ENCODE data around the gene SPG7. TPM values are rescaled to one million over a fixed set of nuclear protein-coding genes. Genes with fewer than 3 reads are reported as not detected.

SPG7 gene
- total RNA-seq, 1 donor from 2014 or later: 116 TPM

- intact Hi-C loops (cut with micrococcal nuclease): loop anchor here (5.0 kb wide), 1 partner anchor 190 kb away; no protein-coding TSS in a partner anchor
These were observed 879 bp upstream of the SPG7 start for GRCh38 chr16:89507214-89507833.

- intact Hi-C loops (cut with micrococcal nuclease): no loop called here
These were observed 2.3 kb downstream of the SPG7 start for GRCh38 chr16:89510526-89510925.

- intact Hi-C loops (cut with micrococcal nuclease): no loop called here
These were observed 3.2 kb downstream of the SPG7 start for GRCh38 chr16:89511374-89511773.

- intact Hi-C loops (cut with micrococcal nuclease): no loop called here
These were observed 4.2 kb downstream of the SPG7 start for GRCh38 chr16:89512453-89512852.

- intact Hi-C loops (cut with micrococcal nuclease): no loop called here
These were observed 8.9 kb downstream of the SPG7 start for GRCh38 chr16:89517128-89517527.

GRCh38 chr16:89519881-89520280, 11.7 kb downstream of the SPG7 start:
- intact Hi-C loops (cut with micrococcal nuclease): no loop called here

GRCh38 chr16:89522287-89522686, 14.1 kb downstream of the SPG7 start:
- intact Hi-C loops (cut with micrococcal nuclease): no loop called here

- intact Hi-C loops (cut with micrococcal nuclease): no loop called here
These were observed 15.6 kb downstream of the SPG7 start for GRCh38 chr16:89523680-89524344.

GRCh38 chr16:89525146-89525913, 17.1 kb downstream of the SPG7 start:
- intact Hi-C loops (cut with micrococcal nuclease): no loop called here

GRCh38 chr16:89529097-89529496, 20.9 kb downstream of the SPG7 start:
- intact Hi-C loops (cut with micrococcal nuclease): no loop called here

GRCh38 chr16:89530401-89531381, 22.5 kb downstream of the SPG7 start:
- intact Hi-C loops (cut with micrococcal nuclease): no loop called here

- intact Hi-C loops (cut with micrococcal nuclease): no loop called here
These were observed 23.8 kb downstream of the SPG7 start for GRCh38 chr16:89531821-89532526.

GRCh38 chr16:89534252-89534756, 26.1 kb downstream of the SPG7 start:
- intact Hi-C loops (cut with micrococcal nuclease): loop anchor here (2.0 kb wide), 1 partner anchor 44 kb away; the partner anchor contains the start of gene ANKRD11

- intact Hi-C loops (cut with micrococcal nuclease): no loop called here
These were observed 28.2 kb downstream of the SPG7 start for GRCh38 chr16:89536371-89536770.

- intact Hi-C loops (cut with micrococcal nuclease): no loop called here
These were observed 28.8 kb downstream of the SPG7 start for GRCh38 chr16:89536886-89537548.

GRCh38 chr16:89537549-89537925, 29.3 kb downstream of the SPG7 start:
- intact Hi-C loops (cut with micrococcal nuclease): no loop called here

- intact Hi-C loops (cut with micrococcal nuclease): no loop called here
These were observed 30.1 kb downstream of the SPG7 start for GRCh38 chr16:89538286-89538685.

- intact Hi-C loops (cut with micrococcal nuclease): no loop called here
These were observed 32.4 kb downstream of the SPG7 start for GRCh38 chr16:89540557-89540956.

GRCh38 chr16:89541792-89542191, 33.6 kb downstream of the SPG7 start:
- intact Hi-C loops (cut with micrococcal nuclease): no loop called here

- intact Hi-C loops (cut with micrococcal nuclease): no loop called here
These were observed 35.9 kb downstream of the SPG7 start for GRCh38 chr16:89544113-89544512.

All from T-helper 2 cell treated with Interferon-gamma antibody and Interleukin-4, amounts not matched to agents 100 ng/mL and 5 ng/mL, for 36 hours (primary cell).